A549 (cell line): ENCODE data around the gene LEKR1.

ENCODE experiments used
- EP300 ChIP-seq, 2 experiments: fragments of >200 bp; sonication (Bioruptor Twin); formaldehyde crosslinking; IDR thresholded peaks; 2 replicates in 1 of 2; 3 replicates in 1 of 2; pipeline ENCODE4 v1.6.1; 2016 to 2017
- HDAC2 ChIP-seq: fragments of 200-600 bp; sonication (generic); IDR thresholded peaks from 2 replicates; pipeline ENCODE4 v1.6.1; 2016
- KDM1A ChIP-seq: fragments of 200-600 bp; sonication (generic); IDR thresholded peaks from 2 replicates; pipeline ENCODE4 v1.6.1; 2016; ENCODE audit warnings: low read depth, mild to moderate bottlenecking
- MAZ ChIP-seq: fragments of 150-350 bp; IDR thresholded peaks from 2 replicates; pipeline ENCODE4 v1.6.1; 2014; ENCODE audit warnings: antibody characterized with exemption, low read depth, low read length, borderline replicate concordance
- MYC ChIP-seq: IDR thresholded peaks from 2 replicates; pipeline ENCODE4 v1.6.1; 2012; ENCODE audit warnings: mild to moderate bottlenecking, inconsistent platforms, low read length, improper control_type of control experiment, borderline replicate concordance
- POLR2A ChIP-seq: IDR thresholded peaks from 2 replicates; pipeline ENCODE4 v1.6.1; 2012; ENCODE audit warnings: mild to moderate bottlenecking, low read length
- RCOR1 ChIP-seq: fragments of 150-350 bp; IDR thresholded peaks from 2 replicates; pipeline ENCODE4 v1.6.1; 2014; ENCODE audit warnings: antibody characterized with exemption, low read length, low read depth
- TF ChIP-seq, protein P1 (sequence below): fragments of >200 bp; sonication (Bioruptor Twin); formaldehyde crosslinking; IDR thresholded peaks from 3 replicates; pipeline ENCODE4 v1.5.1; 2016
- TF ChIP-seq, protein P2 (sequence below): IDR thresholded peaks from 2 replicates; pipeline ENCODE4 v1.6.1; 2012
- TF ChIP-seq, protein P3 (sequence below): fragments of 450-650 bp; IDR thresholded peaks from 2 replicates; pipeline ENCODE4 v1.6.1; 2014; ENCODE audit warnings: antibody characterized with exemption
- TF ChIP-seq, protein P4 (sequence below): fragments of 200-600 bp; sonication (generic); IDR thresholded peaks from 2 replicates; pipeline ENCODE4 v1.6.1; 2016; ENCODE audit warnings: antibody characterized with exemption, mild to moderate bottlenecking, moderate library complexity
- TF ChIP-seq, protein P5 (sequence below): IDR thresholded peaks from 2 replicates; pipeline ENCODE4 v1.6.1; 2012

DNA sequence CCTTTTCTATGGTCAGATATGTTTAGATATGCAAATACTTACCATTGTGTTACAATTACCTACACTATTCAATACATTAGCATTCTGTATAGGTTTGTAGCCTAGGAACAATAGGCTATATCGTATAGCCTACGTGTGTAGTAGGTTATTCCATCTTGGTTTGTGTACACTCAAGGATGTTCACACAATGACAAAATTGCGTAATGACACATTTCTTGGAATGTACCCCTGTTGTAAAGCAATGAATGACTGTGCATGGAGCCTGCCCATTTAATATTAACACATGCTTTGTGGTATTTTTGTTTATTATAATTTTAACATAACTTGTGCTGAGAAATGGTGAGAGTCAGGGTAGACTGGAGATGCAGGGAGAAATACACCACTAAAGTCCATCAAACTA is 154.9 kb downstream of the LEKR1 start:
- TF ChIP-seq POLR2A (no peak), MYC (no peak), EP300 (IDR thresholded peaks at IDR 0.05) (no peak), KDM1A (no peak), HDAC2 (no peak), MAZ (no peak), RCOR1 (no peak)
- TF ChIP-seq, protein P1, sequence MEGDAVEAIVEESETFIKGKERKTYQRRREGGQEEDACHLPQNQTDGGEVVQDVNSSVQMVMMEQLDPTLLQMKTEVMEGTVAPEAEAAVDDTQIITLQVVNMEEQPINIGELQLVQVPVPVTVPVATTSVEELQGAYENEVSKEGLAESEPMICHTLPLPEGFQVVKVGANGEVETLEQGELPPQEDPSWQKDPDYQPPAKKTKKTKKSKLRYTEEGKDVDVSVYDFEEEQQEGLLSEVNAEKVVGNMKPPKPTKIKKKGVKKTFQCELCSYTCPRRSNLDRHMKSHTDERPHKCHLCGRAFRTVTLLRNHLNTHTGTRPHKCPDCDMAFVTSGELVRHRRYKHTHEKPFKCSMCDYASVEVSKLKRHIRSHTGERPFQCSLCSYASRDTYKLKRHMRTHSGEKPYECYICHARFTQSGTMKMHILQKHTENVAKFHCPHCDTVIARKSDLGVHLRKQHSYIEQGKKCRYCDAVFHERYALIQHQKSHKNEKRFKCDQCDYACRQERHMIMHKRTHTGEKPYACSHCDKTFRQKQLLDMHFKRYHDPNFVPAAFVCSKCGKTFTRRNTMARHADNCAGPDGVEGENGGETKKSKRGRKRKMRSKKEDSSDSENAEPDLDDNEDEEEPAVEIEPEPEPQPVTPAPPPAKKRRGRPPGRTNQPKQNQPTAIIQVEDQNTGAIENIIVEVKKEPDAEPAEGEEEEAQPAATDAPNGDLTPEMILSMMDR, result no peak
- TF ChIP-seq, protein P2, sequence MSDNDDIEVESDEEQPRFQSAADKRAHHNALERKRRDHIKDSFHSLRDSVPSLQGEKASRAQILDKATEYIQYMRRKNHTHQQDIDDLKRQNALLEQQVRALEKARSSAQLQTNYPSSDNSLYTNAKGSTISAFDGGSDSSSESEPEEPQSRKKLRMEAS, result no peak
- TF ChIP-seq, protein P3, sequence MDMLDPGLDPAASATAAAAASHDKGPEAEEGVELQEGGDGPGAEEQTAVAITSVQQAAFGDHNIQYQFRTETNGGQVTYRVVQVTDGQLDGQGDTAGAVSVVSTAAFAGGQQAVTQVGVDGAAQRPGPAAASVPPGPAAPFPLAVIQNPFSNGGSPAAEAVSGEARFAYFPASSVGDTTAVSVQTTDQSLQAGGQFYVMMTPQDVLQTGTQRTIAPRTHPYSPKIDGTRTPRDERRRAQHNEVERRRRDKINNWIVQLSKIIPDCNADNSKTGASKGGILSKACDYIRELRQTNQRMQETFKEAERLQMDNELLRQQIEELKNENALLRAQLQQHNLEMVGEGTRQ, result no peak
- TF ChIP-seq, protein P4, sequence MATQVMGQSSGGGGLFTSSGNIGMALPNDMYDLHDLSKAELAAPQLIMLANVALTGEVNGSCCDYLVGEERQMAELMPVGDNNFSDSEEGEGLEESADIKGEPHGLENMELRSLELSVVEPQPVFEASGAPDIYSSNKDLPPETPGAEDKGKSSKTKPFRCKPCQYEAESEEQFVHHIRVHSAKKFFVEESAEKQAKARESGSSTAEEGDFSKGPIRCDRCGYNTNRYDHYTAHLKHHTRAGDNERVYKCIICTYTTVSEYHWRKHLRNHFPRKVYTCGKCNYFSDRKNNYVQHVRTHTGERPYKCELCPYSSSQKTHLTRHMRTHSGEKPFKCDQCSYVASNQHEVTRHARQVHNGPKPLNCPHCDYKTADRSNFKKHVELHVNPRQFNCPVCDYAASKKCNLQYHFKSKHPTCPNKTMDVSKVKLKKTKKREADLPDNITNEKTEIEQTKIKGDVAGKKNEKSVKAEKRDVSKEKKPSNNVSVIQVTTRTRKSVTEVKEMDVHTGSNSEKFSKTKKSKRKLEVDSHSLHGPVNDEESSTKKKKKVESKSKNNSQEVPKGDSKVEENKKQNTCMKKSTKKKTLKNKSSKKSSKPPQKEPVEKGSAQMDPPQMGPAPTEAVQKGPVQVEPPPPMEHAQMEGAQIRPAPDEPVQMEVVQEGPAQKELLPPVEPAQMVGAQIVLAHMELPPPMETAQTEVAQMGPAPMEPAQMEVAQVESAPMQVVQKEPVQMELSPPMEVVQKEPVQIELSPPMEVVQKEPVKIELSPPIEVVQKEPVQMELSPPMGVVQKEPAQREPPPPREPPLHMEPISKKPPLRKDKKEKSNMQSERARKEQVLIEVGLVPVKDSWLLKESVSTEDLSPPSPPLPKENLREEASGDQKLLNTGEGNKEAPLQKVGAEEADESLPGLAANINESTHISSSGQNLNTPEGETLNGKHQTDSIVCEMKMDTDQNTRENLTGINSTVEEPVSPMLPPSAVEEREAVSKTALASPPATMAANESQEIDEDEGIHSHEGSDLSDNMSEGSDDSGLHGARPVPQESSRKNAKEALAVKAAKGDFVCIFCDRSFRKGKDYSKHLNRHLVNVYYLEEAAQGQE, result no peak
- TF ChIP-seq, protein P5, sequence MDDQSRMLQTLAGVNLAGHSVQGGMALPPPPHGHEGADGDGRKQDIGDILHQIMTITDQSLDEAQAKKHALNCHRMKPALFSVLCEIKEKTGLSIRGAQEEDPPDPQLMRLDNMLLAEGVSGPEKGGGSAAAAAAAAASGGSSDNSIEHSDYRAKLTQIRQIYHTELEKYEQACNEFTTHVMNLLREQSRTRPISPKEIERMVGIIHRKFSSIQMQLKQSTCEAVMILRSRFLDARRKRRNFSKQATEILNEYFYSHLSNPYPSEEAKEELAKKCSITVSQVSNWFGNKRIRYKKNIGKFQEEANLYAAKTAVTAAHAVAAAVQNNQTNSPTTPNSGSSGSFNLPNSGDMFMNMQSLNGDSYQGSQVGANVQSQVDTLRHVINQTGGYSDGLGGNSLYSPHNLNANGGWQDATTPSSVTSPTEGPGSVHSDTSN, result no peak
